Neural crest cell (in vitro differentiated cells): ENCODE measurements around the gene AMZ2. TPM values are rescaled to one million over a fixed set of nuclear protein-coding genes. Genes with fewer than 3 reads are reported as not detected.
A peak's percentile ranks its signal among the peaks of the same experiment; 100 is the strongest.

ENCODE experiments used
- DNase-seq: peaks from one replicate; pipeline ENCODE4 v3.0.0; 2021; ENCODE audit warnings: low read depth, mixed read lengths, low spot score
- H3K27ac Mint-ChIP-seq: one replicate; pipeline ENCODE4 v1.8.0; 2021; ENCODE audit warnings: mild to moderate bottlenecking, mixed read lengths; ENCODE audit not compliant: unreplicated experiment
- H3K27me3 Mint-ChIP-seq: 2 replicates; pipeline ENCODE4 v1.8.0; 2021; ENCODE audit warnings: low read depth, mild to moderate bottlenecking, mixed read lengths
- H3K36me3 Mint-ChIP-seq: 2 replicates; pipeline ENCODE4 v1.8.0; 2021; ENCODE audit warnings: low read depth, mild to moderate bottlenecking, mixed read lengths
- H3K4me1 Mint-ChIP-seq: 2 replicates; pipeline ENCODE4 v1.8.0; 2021; ENCODE audit warnings: mixed read lengths
- H3K4me3 Mint-ChIP-seq: one replicate; pipeline ENCODE4 v1.8.0; 2021; ENCODE audit warnings: mild to moderate bottlenecking, mixed read lengths
- H3K9me3 Mint-ChIP-seq: 2 replicates; pipeline ENCODE4 v1.8.0; 2021; ENCODE audit warnings: mixed read lengths
- total RNA-seq: library from RNA; stranded (reverse); gene quantifications from 2 replicates; pipeline ENCODE4 v1.2.1, GENCODE V29; 2021
- TF ChIP-seq, protein P1 (sequence below): fragments of 200-600 bp; sonication (generic); conservative IDR thresholded peaks from 2 replicates; pipeline ENCODE4 v1.5.0; 2021; ENCODE audit warnings: antibody characterized with exemption, mild to moderate bottlenecking

Gene AMZ2
- total RNA-seq, 1 donor from 2014 or later = 87.5 TPM

GRCh38 chr17:68289936-68290267 lies 42.1 kb downstream of the AMZ2 start:
- H3K4me1 Mint-ChIP-seq = peaks cover 30% of the 10 kb centered on the region
- no peak for DNase-seq
- H3K27ac Mint-ChIP-seq = no peak overlapping the region
- no peaks in the 10 kb centered on the region for H3K36me3 Mint-ChIP-seq
- TF ChIP-seq, protein P1, sequence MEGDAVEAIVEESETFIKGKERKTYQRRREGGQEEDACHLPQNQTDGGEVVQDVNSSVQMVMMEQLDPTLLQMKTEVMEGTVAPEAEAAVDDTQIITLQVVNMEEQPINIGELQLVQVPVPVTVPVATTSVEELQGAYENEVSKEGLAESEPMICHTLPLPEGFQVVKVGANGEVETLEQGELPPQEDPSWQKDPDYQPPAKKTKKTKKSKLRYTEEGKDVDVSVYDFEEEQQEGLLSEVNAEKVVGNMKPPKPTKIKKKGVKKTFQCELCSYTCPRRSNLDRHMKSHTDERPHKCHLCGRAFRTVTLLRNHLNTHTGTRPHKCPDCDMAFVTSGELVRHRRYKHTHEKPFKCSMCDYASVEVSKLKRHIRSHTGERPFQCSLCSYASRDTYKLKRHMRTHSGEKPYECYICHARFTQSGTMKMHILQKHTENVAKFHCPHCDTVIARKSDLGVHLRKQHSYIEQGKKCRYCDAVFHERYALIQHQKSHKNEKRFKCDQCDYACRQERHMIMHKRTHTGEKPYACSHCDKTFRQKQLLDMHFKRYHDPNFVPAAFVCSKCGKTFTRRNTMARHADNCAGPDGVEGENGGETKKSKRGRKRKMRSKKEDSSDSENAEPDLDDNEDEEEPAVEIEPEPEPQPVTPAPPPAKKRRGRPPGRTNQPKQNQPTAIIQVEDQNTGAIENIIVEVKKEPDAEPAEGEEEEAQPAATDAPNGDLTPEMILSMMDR = no peak
- H3K9me3 Mint-ChIP-seq = no peaks in the 10 kb centered on the region
- peak overlapping the region; percentile 24 for H3K4me3 Mint-ChIP-seq
- peaks cover 50% of the 10 kb centered on the region for H3K27me3 Mint-ChIP-seq

- no peaks in the 10 kb centered on the region for H3K9me3 Mint-ChIP-seq
- peaks cover 32% of the 10 kb centered on the region for H3K4me1 Mint-ChIP-seq
- TF ChIP-seq, protein P1 = no peak
- no peaks in the 10 kb centered on the region for H3K36me3 Mint-ChIP-seq
- H3K4me3 Mint-ChIP-seq = peak overlapping the region; percentile 88
- H3K27me3 Mint-ChIP-seq = peaks cover 50% of the 10 kb centered on the region
- no peak overlapping the region for H3K27ac Mint-ChIP-seq
- DNase-seq = no peak
Measured at GRCh38 chr17:68290268-68290954, 42.6 kb downstream of the AMZ2 start.

GRCh38 chr17:68290955-68291835 lies 43.4 kb downstream of the AMZ2 start, which contains the start of the genes ARSG and SLC16A6:
Gene ARSG, plus strand, starts transcription at chr17:68291495. Its CDS starts 15,999 bp downstream, at chr17:68307494.
Gene SLC16A6, minus strand, starts transcription at chr17:68291127. Its CDS starts 12,807 bp downstream, at chr17:68278320.
- peak; percentile 52 for DNase-seq

DNA sequence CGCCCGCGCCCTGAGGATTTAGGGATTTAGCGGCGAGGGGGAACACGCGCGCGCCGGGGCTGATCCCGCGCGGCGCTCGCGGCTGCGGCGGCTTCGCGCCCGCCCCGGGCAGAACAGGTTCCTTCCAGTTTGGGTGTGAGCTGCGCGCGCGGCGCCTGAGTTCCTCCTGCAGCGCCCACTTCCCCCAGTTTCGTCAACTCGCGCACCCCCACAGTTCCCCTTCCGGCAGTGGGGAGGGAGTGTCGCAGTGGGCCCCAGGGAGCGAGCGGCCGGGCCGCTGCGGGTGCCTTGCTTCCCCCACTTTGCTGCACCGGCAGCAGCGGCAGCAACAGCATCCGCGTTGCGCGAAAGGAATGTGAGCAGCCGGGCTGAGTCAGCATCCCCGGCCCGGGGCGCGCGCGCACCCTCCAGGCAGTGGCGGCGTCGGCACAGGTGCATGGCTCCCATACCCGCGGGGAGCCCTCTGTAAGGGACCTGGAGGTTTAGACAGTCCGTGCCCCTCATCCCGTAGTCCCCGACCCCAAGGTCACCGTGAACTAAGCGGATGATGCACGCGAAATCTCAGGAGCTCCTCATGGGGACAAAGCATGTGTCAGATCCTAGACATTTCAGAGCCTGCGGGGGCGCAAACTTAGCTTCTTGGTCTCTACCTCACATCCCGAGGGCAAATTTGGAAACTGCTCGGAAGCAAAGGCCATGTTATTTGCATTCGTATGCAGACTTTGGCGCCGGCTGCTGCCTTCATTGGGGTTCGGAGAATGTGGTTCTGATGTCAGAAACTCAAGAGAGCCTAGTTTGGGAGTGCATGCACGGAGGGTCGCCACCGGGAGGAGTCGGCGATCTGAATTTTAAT lies 44.2 kb downstream of the AMZ2 start:
- peak; percentile 45 for DNase-seq
- Mint-ChIP-seq H3K9me3 (no peaks in the 10 kb centered on the region), H3K4me1 (peaks cover 32% of the 10 kb centered on the region), H3K4me3 (peak overlapping the region; percentile 91), H3K27ac (no peak overlapping the region), H3K27me3 (peaks cover 50% of the 10 kb centered on the region), H3K36me3 (no peaks in the 10 kb centered on the region)
- TF ChIP-seq, protein P1 = peak; percentile 43

More at GRCh38 chr17:68290955-68291835, 43.4 kb downstream of the AMZ2 start, which contains the start of the genes ARSG and SLC16A6:
- Mint-ChIP-seq H3K27me3 (peaks cover 50% of the 10 kb centered on the region), H3K4me3 (peak within 1 kb of the TSS; percentile 91), H3K27ac (no peak within 1 kb of the TSS), H3K4me1 (peaks cover 32% of the 10 kb centered on the region), H3K36me3 (no peaks in the 10 kb centered on the region), H3K9me3 (no peaks in the 10 kb centered on the region)
- TF ChIP-seq, protein P1 = no peak

GRCh38 chr17:68292689-68293040 lies 44.8 kb downstream of the AMZ2 start:
- DNase-seq = no peak
- H3K27me3 Mint-ChIP-seq = peaks cover 45% of the 10 kb centered on the region
- peak overlapping the region; percentile 91 for H3K4me3 Mint-ChIP-seq
- peaks cover 32% of the 10 kb centered on the region for H3K4me1 Mint-ChIP-seq
- H3K9me3 Mint-ChIP-seq = no peaks in the 10 kb centered on the region
- H3K36me3 Mint-ChIP-seq = no peaks in the 10 kb centered on the region
- no peak overlapping the region for H3K27ac Mint-ChIP-seq
- TF ChIP-seq, protein P1 = no peak
